ES-I3 (cell line): ENCODE data around the gene NEFH.
"Not testable (repeated sequence)": the region's sequence is repeated elsewhere in the genome, so short reads cannot be mapped to it uniquely, and the experiment has no call there.

Experiments
- H3K36me3 ChIP-seq: 2 replicates; pipeline ENCODE4 v1.6.1; 2013; ENCODE audit warnings: mild to moderate bottlenecking, low read length, control low read depth, moderate library complexity; ENCODE audit not compliant: insufficient read depth
- H3K4me1 ChIP-seq: 2 replicates; pipeline ENCODE4 v1.6.1; 2013; ENCODE audit warnings: mild to moderate bottlenecking, control low read depth, low read length; ENCODE audit not compliant: insufficient read depth
- H3K9ac ChIP-seq: 2 replicates; pipeline ENCODE4 v1.6.1; 2013; ENCODE audit warnings: low read depth, mild to moderate bottlenecking, low read length, moderate library complexity
- H3K9me3 ChIP-seq: 2 replicates; pipeline ENCODE4 v1.6.1; 2013; ENCODE audit warnings: mild to moderate bottlenecking, low read length, moderate library complexity; ENCODE audit not compliant: control insufficient read depth, insufficient read depth

The NEFH gene, protein sequence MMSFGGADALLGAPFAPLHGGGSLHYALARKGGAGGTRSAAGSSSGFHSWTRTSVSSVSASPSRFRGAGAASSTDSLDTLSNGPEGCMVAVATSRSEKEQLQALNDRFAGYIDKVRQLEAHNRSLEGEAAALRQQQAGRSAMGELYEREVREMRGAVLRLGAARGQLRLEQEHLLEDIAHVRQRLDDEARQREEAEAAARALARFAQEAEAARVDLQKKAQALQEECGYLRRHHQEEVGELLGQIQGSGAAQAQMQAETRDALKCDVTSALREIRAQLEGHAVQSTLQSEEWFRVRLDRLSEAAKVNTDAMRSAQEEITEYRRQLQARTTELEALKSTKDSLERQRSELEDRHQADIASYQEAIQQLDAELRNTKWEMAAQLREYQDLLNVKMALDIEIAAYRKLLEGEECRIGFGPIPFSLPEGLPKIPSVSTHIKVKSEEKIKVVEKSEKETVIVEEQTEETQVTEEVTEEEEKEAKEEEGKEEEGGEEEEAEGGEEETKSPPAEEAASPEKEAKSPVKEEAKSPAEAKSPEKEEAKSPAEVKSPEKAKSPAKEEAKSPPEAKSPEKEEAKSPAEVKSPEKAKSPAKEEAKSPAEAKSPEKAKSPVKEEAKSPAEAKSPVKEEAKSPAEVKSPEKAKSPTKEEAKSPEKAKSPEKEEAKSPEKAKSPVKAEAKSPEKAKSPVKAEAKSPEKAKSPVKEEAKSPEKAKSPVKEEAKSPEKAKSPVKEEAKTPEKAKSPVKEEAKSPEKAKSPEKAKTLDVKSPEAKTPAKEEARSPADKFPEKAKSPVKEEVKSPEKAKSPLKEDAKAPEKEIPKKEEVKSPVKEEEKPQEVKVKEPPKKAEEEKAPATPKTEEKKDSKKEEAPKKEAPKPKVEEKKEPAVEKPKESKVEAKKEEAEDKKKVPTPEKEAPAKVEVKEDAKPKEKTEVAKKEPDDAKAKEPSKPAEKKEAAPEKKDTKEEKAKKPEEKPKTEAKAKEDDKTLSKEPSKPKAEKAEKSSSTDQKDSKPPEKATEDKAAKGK

DNA sequence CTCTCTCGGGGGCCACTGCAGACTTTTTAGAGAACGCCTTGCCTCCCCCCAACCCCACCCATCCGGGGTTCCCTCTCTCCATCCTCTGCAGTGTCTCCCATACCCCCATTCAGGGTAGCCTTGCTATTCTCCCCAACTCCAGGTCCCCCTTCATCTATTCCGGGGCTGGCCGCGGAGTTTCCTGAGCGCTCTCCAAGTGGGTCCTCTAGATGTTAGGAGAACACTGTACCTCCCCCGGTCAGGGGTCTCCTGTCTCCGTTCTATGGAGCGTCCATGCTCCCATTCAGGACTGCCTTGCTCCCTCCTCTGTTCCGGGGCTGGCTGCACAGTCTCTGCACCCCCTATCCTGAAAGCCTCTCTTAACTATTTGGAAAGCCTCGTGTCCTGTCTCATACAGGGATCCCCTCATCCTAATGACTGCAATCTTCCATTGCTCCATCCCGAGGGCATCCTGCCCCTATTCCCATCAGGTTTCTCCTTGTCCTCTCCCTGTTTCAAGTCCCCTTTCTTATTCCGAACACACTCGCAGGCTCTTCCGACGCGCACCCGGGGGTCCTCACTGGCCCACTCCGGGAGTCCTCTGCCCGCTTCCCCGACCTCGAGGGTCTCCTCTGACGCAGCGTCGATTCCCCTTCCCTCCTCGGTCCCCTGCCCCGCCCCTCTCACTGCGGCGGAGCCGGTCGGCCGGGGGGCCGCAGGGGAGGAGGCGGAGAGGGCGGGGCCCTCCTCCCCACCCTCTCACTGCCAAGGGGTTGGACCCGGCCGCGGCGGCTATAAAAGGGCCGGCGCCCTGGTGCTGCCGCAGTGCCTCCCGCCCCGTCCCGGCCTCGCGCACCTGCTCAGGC lies at the start of gene NEFH:
NEFH (plus strand) TSS at position 802 of the 845 bp plus-strand sequence. CDS start 45 bp downstream, outside the sequence.
- Histone ChIP-seq H3K4me1 (peaks cover 4% of the 10 kb centered on the region), H3K36me3 (no peaks in the 10 kb centered on the region), H3K9me3 (no peaks in the 10 kb centered on the region; the same call in 1 of the 2 replicates), H3K9ac (peak within 1 kb of the TSS; percentile 68; the same call in 1 of the 2 replicates)

DNA sequence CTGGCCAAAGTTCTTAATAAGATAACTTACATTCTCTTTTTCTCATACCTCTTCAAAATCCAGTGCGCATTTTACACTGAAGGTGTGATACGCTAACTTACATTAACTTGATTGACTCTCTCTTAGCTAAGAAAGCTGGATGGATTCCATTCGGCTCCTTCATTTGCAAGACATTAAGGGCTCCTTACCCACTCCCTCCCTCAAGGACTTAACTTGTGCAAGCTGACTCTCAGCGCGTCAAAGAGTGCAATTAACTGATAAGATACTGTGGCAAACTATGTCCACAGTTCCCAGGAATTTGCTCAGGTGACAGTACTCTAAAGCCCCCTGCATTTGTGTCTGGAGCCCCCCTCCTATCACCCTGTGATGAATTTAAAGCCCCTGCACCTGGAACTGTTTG lies 48.0 kb upstream of the NEFH start:
- H3K36me3 ChIP-seq: no peaks in the 10 kb centered on the region
- H3K9ac ChIP-seq: peak overlapping the region; percentile 2; the same call in 1 of the 2 replicates
- H3K4me1 ChIP-seq: 0 out of 2 replicates have a peak, but pooled peaks cover 5% of the 10 kb centered on the region
- no peaks in the 10 kb centered on the region for H3K9me3 ChIP-seq

DNA sequence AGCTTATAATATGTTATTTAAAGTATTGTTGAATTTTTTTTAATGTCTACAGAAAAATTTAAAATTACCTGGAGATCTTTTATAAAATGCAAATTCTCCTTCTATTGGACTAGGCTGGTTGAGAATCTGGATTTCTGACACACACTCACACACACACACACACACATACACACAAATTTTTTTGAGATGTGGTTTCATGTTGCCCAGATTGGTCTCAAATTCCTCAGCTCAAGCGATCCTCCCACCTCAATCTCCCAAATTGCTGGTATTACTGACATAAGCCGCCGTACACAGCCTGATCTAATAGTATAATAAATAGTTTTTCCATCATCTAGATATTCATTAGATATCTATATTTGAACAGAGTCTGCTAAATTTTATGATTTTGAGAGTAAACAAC lies 46.2 kb upstream of the NEFH start:
- Histone ChIP-seq H3K36me3 (no peaks in the 10 kb centered on the region), H3K9ac (no peak overlapping the region), H3K9me3 (no peaks in the 10 kb centered on the region), H3K4me1 (0 out of 2 replicates have a peak, but pooled peaks cover 5% of the 10 kb centered on the region)

DNA sequence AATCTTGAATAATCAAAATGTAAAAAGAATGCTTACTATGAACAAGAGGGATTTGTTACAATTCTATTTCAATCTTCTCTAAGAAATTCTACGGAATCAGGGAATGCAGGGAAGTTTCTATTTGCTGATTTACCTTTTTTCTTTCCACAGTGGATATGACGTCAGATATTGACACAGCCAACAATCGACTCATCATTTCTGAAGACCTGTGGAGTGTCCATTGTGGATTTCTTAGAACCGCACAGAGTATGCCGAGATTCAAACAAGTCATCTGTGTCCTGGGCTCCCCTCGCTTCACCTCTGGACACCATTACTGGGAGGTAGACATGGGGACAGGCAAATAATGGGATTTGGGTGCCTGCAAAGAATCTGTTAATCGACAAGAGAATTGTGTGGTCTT lies 45.7 kb upstream of the NEFH start:
- Histone ChIP-seq H3K9ac (no peak overlapping the region), H3K4me1 (0 out of 2 replicates have a peak, but pooled peaks cover 5% of the 10 kb centered on the region), H3K9me3 (no peaks in the 10 kb centered on the region), H3K36me3 (no peaks in the 10 kb centered on the region)

DNA sequence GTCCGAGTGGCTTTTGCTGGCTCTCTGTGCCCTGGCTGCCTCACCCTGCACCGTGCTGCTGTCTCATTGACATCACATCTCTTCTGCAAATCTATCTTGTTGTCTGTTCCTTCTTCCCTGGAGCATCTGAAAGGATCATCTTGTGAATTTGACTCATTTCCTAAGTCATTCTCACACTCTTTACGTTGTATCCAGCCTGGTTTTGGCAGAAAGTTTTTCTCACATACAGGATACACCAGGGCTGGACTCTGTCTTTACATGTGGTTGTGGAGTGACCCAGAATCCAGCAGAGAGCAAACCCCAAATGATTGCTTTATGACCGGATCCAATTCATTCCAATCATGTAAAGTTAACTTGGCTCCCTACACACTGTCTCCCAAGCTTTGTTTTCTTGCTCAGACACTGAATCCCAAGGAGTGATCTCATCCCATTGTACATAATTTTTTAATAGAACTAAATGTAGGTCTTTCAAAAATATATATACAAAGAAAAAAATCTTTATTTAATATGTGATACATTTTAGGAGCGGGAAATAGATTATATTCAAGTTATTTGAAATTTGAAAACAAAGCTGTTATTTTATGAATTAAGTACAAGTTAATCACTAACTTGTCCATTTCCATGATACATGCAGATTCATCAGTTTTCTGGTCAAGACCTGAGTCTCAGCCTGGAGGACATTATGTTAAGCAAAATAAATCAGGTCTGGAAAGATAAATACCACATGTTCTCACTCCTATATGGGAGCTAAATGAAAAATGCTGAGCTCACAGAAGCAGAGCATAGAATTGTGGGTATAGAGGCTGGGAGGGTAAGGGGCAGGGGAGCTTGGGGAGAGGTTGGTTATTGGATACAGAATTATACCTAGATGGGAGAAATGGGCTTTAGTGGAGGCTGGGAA lies 44.5 kb upstream of the NEFH start:
- Histone ChIP-seq H3K9ac (no peak overlapping the region), H3K36me3 (no peaks in the 10 kb centered on the region), H3K4me1 (0 out of 2 replicates have a peak, but pooled peaks cover 5% of the 10 kb centered on the region), H3K9me3 (no peaks in the 10 kb centered on the region)

DNA sequence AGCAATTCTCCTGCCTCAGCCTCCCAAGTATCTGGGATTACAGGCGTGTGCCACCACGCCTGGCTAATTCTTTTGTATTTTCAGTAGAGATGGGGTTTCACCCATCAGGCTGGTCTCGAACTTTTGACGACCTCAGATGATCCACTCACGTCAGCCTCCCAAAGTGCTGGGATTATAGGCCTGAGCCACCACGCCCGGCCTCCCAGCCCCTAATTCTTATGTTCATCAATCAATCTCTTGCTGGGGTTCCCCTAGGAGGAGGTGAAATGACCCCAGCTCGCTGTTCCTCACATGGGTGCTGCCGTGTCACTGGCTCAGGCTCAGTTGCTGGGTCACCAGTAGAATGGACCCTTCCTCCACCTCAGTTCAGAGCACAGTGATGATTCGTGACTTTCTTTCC lies 41.7 kb upstream of the NEFH start, which contains the start of gene RFPL1:
RFPL1 (plus strand) TSS at position 301 of the 400 bp plus-strand sequence.
- H3K9me3 ChIP-seq, H3K9ac ChIP-seq, H3K36me3 ChIP-seq, H3K4me1 ChIP-seq: not testable (repeated sequence)

DNA sequence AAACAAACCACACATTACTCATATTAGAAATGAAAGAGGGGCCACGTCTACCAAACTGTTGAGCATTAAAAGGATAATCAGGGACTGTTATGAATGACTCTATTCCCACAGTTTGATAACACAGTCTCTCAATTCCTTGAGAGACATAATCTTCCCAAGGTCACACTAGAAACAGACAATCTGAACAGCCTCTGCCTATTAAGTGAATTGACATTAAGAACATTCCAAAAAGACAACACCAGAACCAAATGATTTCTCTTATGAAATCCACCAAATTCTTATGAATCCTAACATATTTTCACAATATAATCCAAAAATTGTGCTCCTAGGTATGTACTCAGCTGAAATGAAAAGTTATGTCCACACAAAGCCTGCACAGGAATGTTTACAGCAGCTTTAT lies 37.0 kb upstream of the NEFH start:
- Histone ChIP-seq H3K36me3 (no peaks in the 10 kb centered on the region), H3K4me1 (peaks cover 15% of the 10 kb centered on the region), H3K9me3 (no peaks in the 10 kb centered on the region), H3K9ac (no peak overlapping the region)

DNA sequence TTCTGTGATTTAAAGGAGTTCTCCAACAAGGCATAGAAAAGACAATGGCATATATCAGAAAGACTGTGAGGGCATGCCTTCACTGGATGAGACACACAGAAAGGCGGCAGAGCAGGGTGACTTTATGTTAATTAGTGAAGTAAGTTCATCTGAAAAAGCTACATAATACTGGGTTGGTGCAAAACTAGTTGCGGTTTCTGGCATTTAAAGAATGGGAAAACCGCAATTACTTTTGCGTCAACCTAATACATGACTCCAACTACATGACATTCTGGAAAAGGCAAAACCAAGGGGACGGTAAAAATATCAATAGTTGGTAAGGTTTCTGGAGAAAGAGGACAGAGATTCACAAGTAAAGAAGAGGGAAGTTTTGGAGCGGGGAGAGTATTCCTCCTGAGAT lies 36.6 kb upstream of the NEFH start:
- H3K9ac ChIP-seq: no peak overlapping the region
- peaks cover 15% of the 10 kb centered on the region for H3K4me1 ChIP-seq
- H3K36me3 ChIP-seq: no peaks in the 10 kb centered on the region
- H3K9me3 ChIP-seq: no peaks in the 10 kb centered on the region

DNA sequence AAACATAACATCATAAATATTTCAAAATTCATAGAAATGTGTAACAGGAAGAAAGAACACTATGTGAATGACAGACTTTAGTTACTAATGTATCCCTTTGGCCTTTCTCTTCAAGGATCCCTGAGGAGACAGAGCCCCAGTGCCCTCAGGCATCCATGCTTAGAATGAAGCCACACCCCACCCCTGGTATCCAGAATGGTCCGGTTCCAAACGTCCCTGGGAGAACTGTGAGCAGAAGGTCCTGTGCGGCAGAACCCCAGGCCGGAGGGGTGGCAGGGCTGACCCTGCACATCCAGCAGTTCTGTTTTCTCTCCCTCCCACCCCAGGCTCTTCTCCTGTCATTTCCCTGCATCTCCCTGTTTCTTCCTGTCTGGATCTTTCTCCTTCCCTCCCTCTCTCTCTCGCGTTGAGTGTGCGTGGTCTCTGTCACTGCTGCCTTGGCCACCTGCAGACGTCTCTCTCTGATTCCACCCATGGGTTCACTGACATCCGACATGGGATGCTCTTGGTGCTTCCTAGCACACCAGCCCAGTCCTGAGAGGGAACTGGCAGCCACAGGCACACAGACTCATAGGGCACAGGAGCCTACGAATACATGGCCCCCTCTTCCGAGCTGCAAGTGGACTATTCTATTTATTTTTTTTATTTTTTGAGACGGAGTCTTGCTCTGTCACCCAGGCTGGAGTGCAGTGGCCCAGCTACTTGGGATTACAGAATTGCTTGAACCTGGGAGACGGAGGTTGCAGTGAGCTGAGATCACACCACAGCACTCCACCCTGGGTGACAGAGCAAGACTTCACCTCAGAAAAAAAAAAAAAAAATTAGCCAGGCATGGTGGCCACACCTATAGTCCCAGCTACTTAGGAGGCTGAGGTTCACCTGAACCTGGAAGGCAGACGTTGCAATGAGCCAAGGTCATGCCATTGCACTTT lies 35.9 kb upstream of the NEFH start:
- H3K9ac ChIP-seq: no peak overlapping the region
- H3K9me3 ChIP-seq: no peaks in the 10 kb centered on the region
- no peaks in the 10 kb centered on the region for H3K36me3 ChIP-seq
- H3K4me1 ChIP-seq: peaks cover 15% of the 10 kb centered on the region

DNA sequence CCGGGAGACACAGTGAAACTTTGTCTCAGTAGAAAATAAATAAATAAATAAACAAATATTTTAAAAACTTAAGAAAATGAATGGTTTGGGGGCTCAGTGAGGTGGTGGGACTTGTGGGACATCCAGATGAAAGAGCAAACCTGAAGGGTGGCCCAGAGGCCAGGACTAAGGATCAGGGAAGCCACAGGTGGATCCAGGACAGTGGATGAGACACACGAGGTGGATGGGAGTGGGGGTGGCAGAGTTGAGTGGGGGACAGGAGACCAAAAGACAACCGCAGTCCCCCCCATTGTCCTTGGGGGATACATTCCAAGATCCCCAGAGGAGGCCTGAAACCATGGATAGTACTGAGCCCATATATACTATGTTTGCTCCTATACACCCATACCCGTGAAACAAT lies 34.5 kb upstream of the NEFH start:
- H3K9ac ChIP-seq: no peak overlapping the region
- H3K36me3 ChIP-seq: no peaks in the 10 kb centered on the region
- H3K4me1 ChIP-seq: peaks cover 15% of the 10 kb centered on the region
- no peaks in the 10 kb centered on the region for H3K9me3 ChIP-seq

DNA sequence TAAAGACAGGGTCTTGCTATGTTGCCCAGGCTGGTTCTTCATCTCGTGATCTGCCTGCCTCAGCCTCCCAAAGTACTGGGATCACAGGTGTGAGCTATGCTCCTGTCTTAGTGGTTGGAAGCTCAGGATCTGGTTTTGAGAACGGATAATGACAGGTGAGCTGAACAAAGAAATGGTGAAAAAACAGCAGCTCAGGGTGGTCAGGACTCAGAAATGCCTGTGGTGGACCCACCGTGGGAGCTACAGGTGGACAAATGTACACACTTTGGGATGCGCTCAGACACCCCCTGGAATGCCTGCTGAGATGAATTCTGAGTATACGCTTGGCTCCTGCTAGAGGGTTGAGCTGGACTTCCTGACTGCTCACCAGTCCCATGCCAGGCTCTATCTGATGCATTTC lies 32.1 kb upstream of the NEFH start:
- Histone ChIP-seq H3K9me3 (no peaks in the 10 kb centered on the region), H3K4me1 (peaks cover 14% of the 10 kb centered on the region), H3K9ac (no peak overlapping the region), H3K36me3 (no peaks in the 10 kb centered on the region)

DNA sequence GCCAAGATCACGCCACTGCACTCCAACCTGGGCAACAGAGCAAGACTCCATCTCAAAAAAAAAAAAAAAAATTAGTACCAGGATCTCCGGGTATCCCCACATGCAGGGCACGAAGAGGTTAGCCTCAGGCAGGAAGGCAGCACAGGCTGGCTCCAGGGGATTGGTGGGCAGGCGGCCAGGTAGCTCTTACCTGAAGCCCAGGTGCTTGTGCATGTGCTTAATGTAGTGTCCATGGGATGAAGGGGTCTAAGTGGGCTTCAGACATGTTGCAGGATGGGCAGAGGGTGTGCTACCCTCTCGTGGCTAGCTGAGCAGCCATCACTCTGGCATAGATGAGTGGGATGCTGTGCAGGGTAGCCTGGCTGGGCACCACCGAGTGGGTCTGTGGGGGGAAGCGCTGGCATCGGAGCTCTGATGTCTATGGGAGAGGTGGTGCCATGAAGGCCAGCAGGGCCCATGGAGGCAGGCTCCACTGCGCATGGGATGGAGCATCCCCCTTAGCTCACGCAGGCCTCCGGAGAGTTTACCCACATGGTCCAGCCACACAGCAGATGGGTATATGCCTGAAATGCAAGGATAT lies 30.6 kb upstream of the NEFH start:
- no peak overlapping the region for H3K9ac ChIP-seq
- no peaks in the 10 kb centered on the region for H3K4me1 ChIP-seq
- no peaks in the 10 kb centered on the region for H3K36me3 ChIP-seq
- no peaks in the 10 kb centered on the region for H3K9me3 ChIP-seq
